Neuronal stem cell (in vitro differentiated cells): ENCODE measurements around the gene SEMA6A.

Experiments used
- DNase-seq: peaks from one replicate; pipeline ENCODE4 v3.0.0-alpha.2; 2013; ENCODE audit warnings: low spot score
- H2AFZ ChIP-seq: one replicate; pipeline ENCODE4 v1.6.1; 2013; ENCODE audit warnings: mild to moderate bottlenecking, low read length, inconsistent platforms
- H2AK5ac ChIP-seq: 2 replicates; pipeline ENCODE4 v1.6.1; 2013; ENCODE audit warnings: low read depth, mild to moderate bottlenecking, inconsistent platforms, low read length, moderate library complexity, mixed read lengths
- H2BK120ac ChIP-seq: 2 replicates; pipeline ENCODE4 v1.6.1; 2013; ENCODE audit warnings: low read depth, mild to moderate bottlenecking, inconsistent platforms, low read length, moderate library complexity, mixed read lengths
- H2BK12ac ChIP-seq: one replicate; pipeline ENCODE4 v1.6.1; 2013; ENCODE audit warnings: low read length, inconsistent platforms
- H2BK15ac ChIP-seq: 2 replicates; pipeline ENCODE4 v1.6.1; 2013; ENCODE audit warnings: mild to moderate bottlenecking, low read length, inconsistent platforms, mixed read lengths
- H2BK5ac ChIP-seq: one replicate; pipeline ENCODE4 v1.6.1; 2013; ENCODE audit warnings: inconsistent platforms, mild to moderate bottlenecking, low read length, moderate library complexity
- H3K14ac ChIP-seq: one replicate; pipeline ENCODE4 v1.6.1; 2013; ENCODE audit warnings: low read length, inconsistent platforms
- H3K18ac ChIP-seq: 2 replicates; pipeline ENCODE4 v1.6.1; 2013; ENCODE audit warnings: low read length, inconsistent platforms
- H3K23ac ChIP-seq: 2 replicates; pipeline ENCODE4 v1.6.1; 2013; ENCODE audit warnings: low read depth, mild to moderate bottlenecking, mixed read lengths, low read length, inconsistent platforms; ENCODE audit not compliant: poor library complexity
- H3K27ac ChIP-seq: replicated peaks from 3 replicates; pipeline ENCODE4 v1.5.1; 2013; ENCODE audit warnings: low read length, inconsistent platforms
- H3K27me3 ChIP-seq, 3 experiments: 2 replicates each; pipeline ENCODE4 v1.6.1; 2013; ENCODE audit warnings: low read length in 3 of 3, mild to moderate bottlenecking in 2 of 3, inconsistent platforms in 1 of 3, low read depth in 1 of 3, mixed read lengths in 1 of 3, moderate library complexity in 1 of 3; ENCODE audit not compliant: control insufficient read depth in 3 of 3, insufficient read depth in 3 of 3
- H3K36me3 ChIP-seq, 2 donors: replicated peaks in 1 of 2; 2 replicates each; pipeline ENCODE4 v1.6.1; 2013; ENCODE audit warnings: low read length in 2 of 2; ENCODE audit not compliant: control insufficient read depth in 2 of 2, insufficient read depth in 2 of 2
- H3K4ac ChIP-seq: 2 replicates; pipeline ENCODE4 v1.6.1; 2013; ENCODE audit warnings: inconsistent platforms, mild to moderate bottlenecking, low read length, moderate library complexity
- H3K4me1 ChIP-seq, 2 donors: 1 replicate in 1 of 2; 2 replicates in 1 of 2; pipeline ENCODE4 v1.6.1; 2013; ENCODE audit warnings: low read length in 2 of 2, low read depth in 1 of 2; ENCODE audit not compliant: control insufficient read depth in 2 of 2, insufficient read depth in 1 of 2
- H3K4me2 ChIP-seq: one replicate; pipeline ENCODE4 v1.6.1; 2013; ENCODE audit warnings: mild to moderate bottlenecking, low read length, inconsistent platforms; ENCODE audit not compliant: insufficient read depth, poor library complexity, severe bottlenecking
- H3K4me3 ChIP-seq, 2 donors: 2 replicates each; pipeline ENCODE4 v1.5.1; 2013; ENCODE audit warnings: low read length in 2 of 2, mild to moderate bottlenecking in 2 of 2, inconsistent platforms in 1 of 2, moderate library complexity in 1 of 2
- H3K79me1 ChIP-seq: one replicate; pipeline ENCODE4 v1.6.1; 2013; ENCODE audit warnings: low read depth, mild to moderate bottlenecking, inconsistent platforms, low read length, moderate library complexity
- H3K9ac ChIP-seq: one replicate; pipeline ENCODE4 v1.6.1; 2013; ENCODE audit warnings: mild to moderate bottlenecking, low read depth, low read length, inconsistent platforms; ENCODE audit not compliant: poor library complexity
- H3K9me3 ChIP-seq, 2 donors: replicated peaks in 1 of 2; 2 replicates each; pipeline versions ENCODE3 to v1.6.1; 2013; ENCODE audit warnings: low read length in 2 of 2, mild to moderate bottlenecking in 2 of 2, inconsistent platforms in 1 of 2, low read depth in 1 of 2, mixed read lengths in 1 of 2, moderate library complexity in 1 of 2; ENCODE audit not compliant: control insufficient read depth in 2 of 2, insufficient read depth in 1 of 2
- H4K8ac ChIP-seq: one replicate; pipeline ENCODE4 v1.6.1; 2013; ENCODE audit warnings: low read depth, mild to moderate bottlenecking, inconsistent platforms, low read length, moderate library complexity
- H4K91ac ChIP-seq: one replicate; pipeline ENCODE4 v1.6.1; 2013; ENCODE audit warnings: low read length, low read depth, mild to moderate bottlenecking, inconsistent platforms; ENCODE audit not compliant: poor library complexity
- WGBS, 2 donors: extraction: QIAGEN DNeasy Blood & Tissue Kit; methylation state at CpG; one replicate each; pipeline ENCODE4 v1.1.7; 2013; ENCODE audit warnings: missing lambda C conversion rate in 2 of 2, mixed read lengths in 1 of 2; ENCODE audit not compliant: insufficient read length in 2 of 2, insufficient replicate concordance in 1 of 2; ENCODE audit errors: extremely low coverage in 2 of 2; 5-methylcytosine and 5-hydroxymethylcytosine counted together

Gene SEMA6A

DNA sequence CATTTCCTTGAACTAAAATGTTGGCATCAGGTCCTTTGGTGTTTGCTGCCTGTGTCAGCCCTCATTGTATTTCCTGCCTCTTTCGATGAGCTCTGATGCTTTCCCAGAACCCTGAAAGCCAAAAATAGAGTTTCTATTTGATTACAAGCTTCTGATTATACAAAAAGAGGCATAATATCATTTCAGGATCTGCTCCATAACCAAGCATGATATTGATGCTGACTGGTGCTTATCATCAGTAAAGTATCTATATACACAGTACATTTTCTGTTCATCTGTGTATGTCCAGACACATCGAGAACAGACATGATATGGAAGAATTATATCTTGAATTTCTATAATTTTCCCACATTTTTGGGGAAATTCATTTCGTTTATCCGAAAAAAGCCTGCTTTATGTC, 58.6 kb downstream of the SEMA6A start:
- Histone ChIP-seq H2BK5ac (no peak overlapping the region), H3K4me2 (no peak overlapping the region), H3K4me1 (peaks cover 5% of the 10 kb centered on the region in 2 donors), H3K9me3 (no peaks in the 10 kb centered on the region), H3K4me3 (no peak overlapping the region), H3K79me1 (peaks cover 4% of the 10 kb centered on the region), H2AK5ac (no peak overlapping the region), H3K23ac (no peak overlapping the region), H3K27me3 (no peaks in the 10 kb centered on the region), H3K14ac (no peak overlapping the region), H3K9ac (no peak overlapping the region), H3K27ac (no peak overlapping the region), H3K36me3 (no peaks in the 10 kb centered on the region), H4K91ac (no peak overlapping the region), H3K4ac (no peak overlapping the region), H2BK15ac (no peak overlapping the region), H4K8ac (no peak overlapping the region), H2BK120ac (no peak overlapping the region), H2AFZ (no peak overlapping the region), H3K18ac (no peak overlapping the region), H2BK12ac (no peak overlapping the region)
- no CpG with 5 or more reads among the region's 4 CpGs for WGBS, 2 donors
- DNase-seq = no peak

- no peak overlapping the region for H3K9ac ChIP-seq
- peaks cover 5 to 10% of the 10 kb centered on the region in 2 donors for H3K4me1 ChIP-seq
- DNase-seq = no peak
- H3K14ac ChIP-seq = no peak overlapping the region
- no peak overlapping the region for H3K27ac ChIP-seq
- no peak overlapping the region for H3K18ac ChIP-seq
- no peak overlapping the region for H2BK12ac ChIP-seq
- H3K4me2 ChIP-seq = no peak overlapping the region
- no peak overlapping the region for H2BK15ac ChIP-seq
- H3K36me3 ChIP-seq = no peaks in the 10 kb centered on the region
- no peaks in the 10 kb centered on the region for H3K9me3 ChIP-seq
- H4K8ac ChIP-seq = no peak overlapping the region
- no peak overlapping the region for H2AK5ac ChIP-seq
- no peak overlapping the region for H3K23ac ChIP-seq
- H2BK5ac ChIP-seq = no peak overlapping the region
- H4K91ac ChIP-seq = no peak overlapping the region
- no peaks in the 10 kb centered on the region for H3K27me3 ChIP-seq
- no peak overlapping the region for H3K4me3 ChIP-seq
- H2AFZ ChIP-seq = no peak overlapping the region
- H3K79me1 ChIP-seq = peaks cover 4% of the 10 kb centered on the region
- H3K4ac ChIP-seq = no peak overlapping the region
- H2BK120ac ChIP-seq = no peak overlapping the region
- no CpG with 5 or more reads among the region's 2 CpGs for WGBS, 2 donors
These were observed 60.1 kb downstream of the SEMA6A start for GRCh38 chr5:116514421-116514970.

DNA sequence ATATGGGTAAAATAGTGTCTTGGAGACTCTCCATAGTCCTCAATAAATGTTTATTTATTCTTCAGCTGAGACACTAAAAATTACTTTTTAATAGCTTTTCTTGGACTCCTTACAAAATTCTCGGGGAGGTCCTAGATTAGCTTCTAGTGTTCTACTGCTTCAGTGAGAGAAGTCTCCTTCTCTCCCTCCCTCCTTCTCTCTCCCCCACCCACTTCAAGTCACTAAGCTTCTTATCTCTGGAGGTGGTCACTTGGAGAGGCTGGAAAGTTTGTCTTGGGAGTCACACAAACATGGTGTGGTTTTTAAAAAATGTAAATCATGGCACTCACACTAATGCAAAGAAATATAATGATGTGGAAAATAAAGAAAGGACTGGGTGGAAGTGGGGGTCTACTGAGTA, 64.1 kb downstream of the SEMA6A start:
- Histone ChIP-seq H3K79me1 (peaks cover 5% of the 10 kb centered on the region), H3K4me2 (no peak overlapping the region), H3K27me3 (no peaks in the 10 kb centered on the region), H3K27ac (no peak overlapping the region), H4K91ac (no peak overlapping the region), H3K14ac (no peak overlapping the region), H2BK5ac (no peak overlapping the region), H3K36me3 (no peaks in the 10 kb centered on the region), H3K4ac (no peak overlapping the region), H2AK5ac (no peak overlapping the region), H3K9me3 (no peaks in the 10 kb centered on the region), H3K9ac (no peak overlapping the region), H2BK12ac (no peak overlapping the region), H2BK120ac (no peak overlapping the region), H3K23ac (no peak overlapping the region), H3K4me1 (peaks cover 2 to 8% of the 10 kb centered on the region in 2 donors), H3K18ac (no peak overlapping the region), H2BK15ac (no peak overlapping the region), H3K4me3 (no peak overlapping the region), H2AFZ (no peak overlapping the region), H4K8ac (no peak overlapping the region)
- WGBS, 2 donors = no CpG with 5 or more reads among the region's 1 CpG
- no peak for DNase-seq

GRCh38 chr5:116509483-116510244, 65.0 kb downstream of the SEMA6A start:
- Histone ChIP-seq H3K4me2 (no peak overlapping the region), H2BK12ac (no peak overlapping the region), H3K9ac (no peak overlapping the region), H3K27ac (no peak overlapping the region), H2BK5ac (no peak overlapping the region), H3K23ac (no peak overlapping the region), H3K27me3 (no peaks in the 10 kb centered on the region), H3K9me3 (no peaks in the 10 kb centered on the region), H4K8ac (no peak overlapping the region), H4K91ac (no peak overlapping the region), H3K18ac (no peak overlapping the region), H3K4me3 (no peak overlapping the region), H2BK120ac (no peak overlapping the region), H2AFZ (no peak overlapping the region), H3K4me1 (peaks cover 2 to 8% of the 10 kb centered on the region in 2 donors), H3K36me3 (peaks cover 0 to under 1% of the 10 kb centered on the region in 2 donors), H3K14ac (no peak overlapping the region), H2AK5ac (no peak overlapping the region), H3K4ac (no peak overlapping the region), H3K79me1 (peaks cover 5% of the 10 kb centered on the region), H2BK15ac (no peak overlapping the region)
- DNase-seq = no peak
- no CpG with 5 or more reads among the region's 6 CpGs for WGBS, 2 donors
